Colon (tissue), 2 donors: Measurements from ENCODE around the gene ALDH1A1.

ENCODE experiments used
- FAIRE-seq: peaks from 2 replicates; lab custom pipeline; 2012; peaks lifted over from hg19 to GRCh38; lab: Jason Lieb, UNC
- donor health status: control.
- donor health status: control.

ALDH1A1 gene

DNA sequence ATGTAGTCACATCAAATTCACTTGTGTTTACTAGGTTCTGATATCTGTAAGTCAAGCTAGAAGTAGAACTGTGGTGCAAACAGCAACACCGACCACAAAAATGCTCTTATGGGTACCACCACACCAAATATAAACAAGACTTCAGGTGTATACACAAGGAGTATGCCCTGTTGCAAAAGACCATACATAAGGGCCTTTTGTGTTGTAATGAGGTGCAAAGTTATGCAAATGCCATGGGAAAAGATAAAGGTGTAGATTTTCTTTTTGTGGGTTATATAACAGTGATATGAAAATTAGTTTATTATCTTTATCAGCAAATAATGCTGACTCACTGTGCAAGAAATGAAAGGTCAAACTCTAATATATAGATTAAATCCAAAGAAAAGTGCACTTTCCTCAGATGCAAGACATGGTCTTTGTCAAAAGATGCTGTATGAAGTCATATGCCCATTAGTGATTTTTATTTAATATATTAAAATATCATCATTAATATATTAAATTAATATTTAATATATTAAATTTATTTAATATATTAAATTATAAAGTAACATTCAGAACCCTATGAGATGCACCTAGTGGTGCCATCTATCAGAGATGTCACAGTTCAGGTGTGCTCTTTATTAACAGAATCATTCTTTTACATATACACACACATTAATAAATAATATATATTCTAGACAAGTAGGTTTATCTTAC, 26.7 kb upstream of the ALDH1A1 start:
- no peak for FAIRE-seq

DNA sequence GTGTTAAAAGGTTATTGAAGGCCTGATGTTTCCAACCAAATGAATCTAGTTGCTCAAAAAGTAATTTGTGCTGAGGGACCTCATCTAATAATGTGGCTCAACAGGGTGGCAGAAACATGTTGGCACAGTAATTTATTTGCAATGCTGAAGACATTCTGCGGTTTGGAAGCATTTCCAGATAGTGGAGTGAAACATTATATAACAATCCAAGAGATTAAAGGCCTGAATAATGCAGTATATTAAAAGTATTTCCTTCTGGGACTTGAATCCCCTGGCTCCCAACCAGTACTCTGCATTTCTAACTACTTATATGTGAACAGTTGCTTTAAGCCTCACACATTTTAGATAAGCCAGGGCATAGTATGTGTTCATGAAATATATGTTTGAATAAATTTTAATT, 25.9 kb upstream of the ALDH1A1 start:
- no peak for FAIRE-seq

DNA sequence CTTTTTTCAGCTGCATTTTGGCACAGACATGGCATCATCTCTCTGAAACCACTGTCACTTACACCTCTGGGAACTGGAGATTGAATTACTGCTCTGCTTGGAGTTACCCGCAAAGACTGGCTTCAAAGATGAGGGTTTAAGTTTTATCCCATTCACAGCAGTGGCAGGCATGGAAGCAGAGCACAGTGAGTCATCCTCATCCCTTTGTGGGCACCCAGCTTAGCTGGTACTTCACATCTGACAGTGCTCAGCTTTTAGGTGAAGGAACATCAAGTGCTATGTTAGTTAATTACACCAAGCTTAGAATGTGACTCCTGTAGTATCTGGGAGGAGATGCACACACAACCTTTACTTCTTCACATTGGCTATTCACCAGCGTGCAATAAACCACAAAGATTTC, 24.8 kb upstream of the ALDH1A1 start:
- FAIRE-seq = no peak

DNA sequence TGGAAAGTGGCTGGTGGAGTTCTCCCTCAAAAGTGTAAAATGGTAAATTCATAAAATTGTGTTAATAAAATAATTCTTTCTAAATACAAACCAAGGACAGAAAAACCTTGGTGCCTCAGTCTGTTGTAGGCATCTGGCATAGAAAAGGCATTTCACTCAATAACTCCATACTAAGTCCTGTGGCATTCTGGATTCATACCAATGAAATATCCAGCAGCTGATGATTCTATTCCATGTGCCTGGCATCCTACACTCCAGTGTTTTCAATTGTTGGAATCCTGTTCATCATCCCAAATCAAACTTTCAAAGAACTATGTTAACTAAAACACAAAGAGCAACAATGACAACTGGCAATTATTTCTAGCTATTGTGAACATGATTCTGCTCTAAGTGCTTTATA, 21.6 kb upstream of the ALDH1A1 start:
- no peak for FAIRE-seq

DNA sequence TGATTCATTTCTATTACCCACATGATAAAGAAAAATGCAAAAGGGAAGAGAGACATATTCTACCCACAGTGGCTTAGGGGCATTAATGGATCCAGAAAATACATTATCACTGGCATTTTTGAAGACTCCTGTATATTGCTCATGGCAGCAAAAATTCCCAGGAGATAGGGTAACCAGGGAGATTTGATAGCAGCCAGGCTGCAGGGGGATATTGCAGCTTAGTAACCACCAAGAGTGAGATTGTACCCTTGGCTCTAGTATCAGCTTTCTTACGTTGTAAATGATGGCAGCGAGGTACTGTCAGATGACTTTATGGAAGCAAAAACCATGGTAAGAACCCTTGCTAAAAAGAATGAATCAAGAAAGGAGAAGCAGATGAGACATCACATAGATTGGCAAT, 19.8 kb upstream of the ALDH1A1 start:
- FAIRE-seq = no peak

DNA sequence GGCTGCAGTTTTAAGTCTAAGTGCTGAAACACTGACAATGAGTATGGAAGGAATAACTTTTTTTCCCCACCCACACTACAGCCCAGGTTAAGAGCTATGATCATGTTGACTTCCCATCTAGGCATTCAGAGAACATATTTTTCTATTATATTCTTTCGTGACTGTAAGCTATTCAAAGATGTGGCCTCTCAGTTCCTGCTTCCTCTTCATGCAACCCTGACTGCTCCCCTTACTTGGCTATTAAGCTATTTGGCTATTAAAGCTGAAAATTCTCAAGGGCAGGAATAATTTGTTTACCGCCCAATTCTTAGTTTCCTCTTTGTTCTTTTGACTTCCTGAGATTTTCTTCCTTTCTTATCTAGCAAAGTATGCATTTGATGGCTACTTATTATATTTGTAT, 18.6 kb upstream of the ALDH1A1 start:
- FAIRE-seq = no peak

DNA sequence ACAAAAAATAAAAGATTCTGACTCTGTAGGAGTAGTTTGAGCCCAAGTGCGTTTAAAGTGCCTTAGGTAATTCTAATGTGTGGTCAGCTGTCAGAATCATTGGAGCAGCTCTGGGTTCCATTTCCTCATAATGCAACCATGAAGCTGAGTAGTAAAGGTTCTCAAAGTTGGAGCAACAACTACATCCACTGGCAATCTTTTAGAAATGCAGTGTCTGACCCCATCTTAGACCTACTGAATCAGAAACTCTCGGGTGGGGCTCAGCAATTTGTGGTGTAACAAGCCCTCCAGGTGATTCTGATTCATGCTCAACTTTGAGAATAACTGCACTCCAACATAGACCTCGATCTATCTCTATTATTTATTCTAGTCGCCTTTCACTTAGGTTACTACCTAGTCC, 7.6 kb upstream of the ALDH1A1 start:
- no peak for FAIRE-seq

DNA sequence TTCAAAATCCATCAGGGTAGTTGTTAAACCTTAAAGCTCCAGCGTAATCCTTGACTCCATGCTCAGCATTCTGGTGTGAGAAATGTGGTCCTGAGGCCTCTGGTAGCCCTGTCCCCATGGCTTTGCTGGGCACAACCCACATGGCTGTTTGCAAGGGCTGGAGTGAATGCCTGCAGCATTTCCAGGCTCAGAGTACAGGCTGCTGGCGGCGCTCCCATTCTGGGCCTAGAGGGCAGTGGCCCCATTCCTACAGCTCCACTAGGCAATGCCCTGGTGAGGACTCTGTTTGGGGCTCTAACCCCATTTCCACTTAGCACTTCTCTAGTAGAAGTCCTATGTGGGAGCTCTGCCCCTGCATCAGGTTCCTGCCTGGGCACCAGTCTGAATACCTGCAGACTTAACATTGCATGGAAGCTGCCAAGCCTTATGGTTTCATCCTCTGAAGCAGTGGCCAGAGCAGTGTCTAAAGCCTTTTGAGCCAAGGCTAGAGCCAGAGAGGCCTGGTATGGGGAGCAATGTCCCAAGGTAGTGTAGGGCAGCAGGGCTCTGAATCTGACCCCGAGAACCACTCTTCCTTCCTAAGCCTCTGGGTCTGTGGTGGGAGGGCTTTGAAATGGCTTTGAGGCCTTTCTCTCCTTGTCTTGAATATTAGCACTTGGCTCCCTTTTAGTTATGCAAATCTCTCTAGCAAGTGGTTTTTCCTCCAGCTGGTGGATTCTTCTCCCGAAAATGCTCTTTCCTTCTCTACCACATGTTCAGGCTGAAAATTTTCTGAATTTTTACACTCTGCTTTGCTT, 5.8 kb upstream of the ALDH1A1 start:
- no peak for FAIRE-seq

DNA sequence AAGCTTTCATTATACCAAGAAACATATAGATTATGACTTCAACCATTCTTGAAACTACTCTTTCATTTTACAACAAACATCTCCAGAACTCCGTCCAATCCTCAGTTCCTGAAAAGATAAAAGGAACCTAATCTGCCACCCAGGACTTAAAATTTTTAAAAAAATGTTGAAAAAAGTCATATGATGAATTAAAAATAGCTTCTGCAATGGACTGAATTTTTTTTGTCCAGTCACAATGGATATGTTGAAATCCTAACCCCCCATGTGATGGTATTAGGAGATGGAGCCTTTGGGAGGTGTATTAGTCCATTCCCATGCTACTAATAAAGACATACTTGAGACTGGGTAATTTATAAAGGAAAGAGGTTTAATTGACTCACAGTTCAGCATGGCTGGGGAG, 2.7 kb upstream of the ALDH1A1 start:
- no peak for FAIRE-seq

DNA sequence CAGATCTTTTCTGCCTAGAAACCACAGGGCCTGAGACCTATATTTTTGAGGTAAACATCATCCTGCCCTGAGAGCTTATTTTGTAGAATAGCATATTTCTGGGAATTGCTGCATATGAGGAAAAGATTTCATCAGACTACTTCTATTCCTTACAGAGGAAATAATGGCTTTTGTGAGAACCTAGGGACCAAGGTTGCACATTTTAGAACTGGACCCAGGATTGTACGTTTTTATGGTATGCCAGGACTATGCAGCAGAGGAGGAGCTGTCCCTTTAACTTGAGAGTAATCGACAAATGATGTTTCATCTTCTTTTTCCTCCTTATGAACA, 2.2 kb upstream of the ALDH1A1 start:
- FAIRE-seq = no peak

DNA sequence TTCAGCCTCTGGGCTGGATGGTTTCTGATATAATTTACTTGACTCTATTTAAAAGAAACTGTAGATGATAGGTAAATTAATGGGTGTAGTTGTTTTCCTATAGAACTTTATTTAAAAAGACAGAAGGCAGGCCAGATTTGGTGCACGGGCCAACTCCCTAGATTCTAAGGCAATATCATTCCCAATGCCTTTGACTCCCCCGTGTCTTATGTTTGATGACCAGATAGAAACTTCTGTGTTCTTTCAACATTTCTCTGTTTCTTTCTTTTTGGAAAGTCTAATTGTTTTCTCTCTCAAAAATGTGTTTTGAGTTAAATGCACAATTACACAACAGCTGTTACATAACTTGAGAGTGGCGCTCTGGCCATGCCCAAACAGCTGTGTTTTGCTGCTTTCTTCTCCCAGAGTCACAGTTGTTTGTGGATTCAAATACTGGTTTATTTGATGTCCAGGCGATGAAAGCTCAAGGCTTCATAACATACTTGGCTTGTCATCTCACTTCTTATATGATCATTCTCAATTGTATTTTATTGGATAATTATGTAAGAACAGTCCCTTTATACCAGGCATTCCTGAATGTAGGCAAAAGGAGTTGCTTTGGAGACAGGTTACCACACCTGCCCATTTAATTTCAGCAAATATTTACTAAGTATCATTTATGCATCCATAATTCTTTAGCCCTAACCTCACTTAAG, 1.7 kb upstream of the ALDH1A1 start:
- FAIRE-seq = no peak

DNA sequence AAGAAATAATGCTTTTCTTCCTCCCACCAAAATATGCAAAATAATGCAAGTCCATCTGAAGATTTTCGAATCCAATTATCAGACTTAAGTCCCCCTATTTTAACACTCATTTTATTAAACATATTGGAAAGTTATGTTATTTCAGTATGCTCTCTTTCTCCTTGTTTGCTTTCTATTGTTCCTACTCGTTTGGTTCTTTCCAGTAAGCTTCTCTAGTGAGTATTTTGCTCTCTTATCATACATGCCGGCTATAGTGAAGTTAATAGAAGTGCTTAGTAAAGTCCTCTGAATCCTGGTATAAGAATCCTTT, 517 bp downstream of the ALDH1A1 start:
- FAIRE-seq = no peak

DNA sequence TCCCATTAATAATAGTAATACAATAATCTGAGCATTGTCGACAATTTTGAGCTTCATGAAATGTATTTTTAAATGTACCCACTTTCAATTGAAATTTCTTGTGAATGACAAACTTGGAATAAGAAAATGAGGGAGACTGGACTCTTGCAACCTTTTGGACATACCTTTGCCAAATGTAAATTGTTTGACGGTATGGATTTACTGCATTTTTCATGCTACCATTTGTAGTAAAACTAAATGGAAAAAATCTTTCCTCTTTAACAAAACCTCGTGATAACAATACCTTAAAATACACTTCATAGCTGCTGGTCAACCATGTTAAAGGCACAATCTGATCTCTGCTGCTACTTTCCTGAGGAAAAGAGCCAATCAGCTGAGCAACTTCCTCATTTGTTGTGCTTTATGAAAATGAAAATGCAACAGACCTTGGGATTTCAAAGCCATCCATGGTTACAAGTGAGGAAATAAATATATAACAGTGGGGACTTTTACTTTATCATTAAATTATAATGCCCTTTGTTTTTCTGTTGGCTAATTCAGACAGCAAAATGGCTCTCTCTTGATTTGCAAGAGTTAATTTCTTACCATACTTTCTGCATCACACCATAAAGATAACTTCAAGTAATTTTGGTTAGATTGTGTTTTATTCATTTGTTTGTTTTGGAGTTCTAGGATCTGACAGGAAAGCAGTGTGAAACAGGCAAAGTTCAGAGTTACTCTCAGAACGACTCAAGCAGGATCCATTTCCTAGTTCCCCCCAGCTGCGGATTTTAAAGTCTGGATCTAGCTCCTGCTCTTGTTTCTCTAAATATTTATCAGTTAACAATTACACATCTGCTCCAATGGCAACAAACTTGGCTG, 1.1 kb downstream of the ALDH1A1 start:
- peak; percentile 69 for FAIRE-seq

DNA sequence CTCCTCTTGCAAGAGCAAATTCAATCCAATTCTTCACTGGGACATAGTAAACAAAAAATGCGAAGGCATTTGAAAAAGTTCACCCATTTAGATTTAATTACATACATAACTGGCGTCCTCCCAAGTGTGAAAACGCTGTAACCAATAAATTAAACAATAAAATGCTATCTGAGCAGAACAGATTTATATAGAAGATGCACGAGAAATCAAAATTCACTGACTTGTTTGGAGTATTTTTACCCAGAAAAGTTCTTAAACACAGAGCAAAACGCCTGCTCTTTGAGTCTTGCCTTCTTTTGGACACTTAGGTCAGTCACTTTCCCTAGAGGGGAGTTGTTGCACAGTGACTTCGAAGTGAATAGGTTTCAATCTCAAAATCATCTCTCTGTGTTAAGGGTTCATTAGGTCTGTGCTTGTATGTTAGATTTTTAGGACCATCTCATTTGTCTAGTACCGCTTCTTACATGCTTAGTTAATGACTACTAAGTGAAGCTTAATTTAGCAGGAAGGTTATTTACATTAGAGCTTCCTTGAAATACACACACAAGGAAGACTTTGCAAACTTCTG, 1.9 kb downstream of the ALDH1A1 start:
- FAIRE-seq = no peak

DNA sequence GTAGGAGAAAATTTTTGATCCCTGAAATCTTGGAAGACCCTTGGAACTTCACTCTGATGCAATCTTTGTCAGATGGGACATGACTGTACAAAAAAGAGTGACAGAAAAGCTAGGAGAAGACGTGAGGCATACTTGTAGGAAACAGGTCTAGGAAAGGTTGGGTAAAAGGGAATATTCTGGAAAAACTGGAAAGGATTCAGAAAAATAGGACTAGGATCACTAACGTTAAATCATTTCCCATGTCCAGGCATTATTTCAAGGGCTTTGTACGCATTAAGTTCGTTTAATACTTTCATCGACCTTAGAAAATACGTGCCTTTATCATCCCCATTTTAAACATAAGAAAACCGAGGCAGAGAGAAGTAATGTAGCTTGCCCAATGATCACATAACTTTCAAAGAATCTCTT, 2.9 kb downstream of the ALDH1A1 start:
- FAIRE-seq = no peak

DNA sequence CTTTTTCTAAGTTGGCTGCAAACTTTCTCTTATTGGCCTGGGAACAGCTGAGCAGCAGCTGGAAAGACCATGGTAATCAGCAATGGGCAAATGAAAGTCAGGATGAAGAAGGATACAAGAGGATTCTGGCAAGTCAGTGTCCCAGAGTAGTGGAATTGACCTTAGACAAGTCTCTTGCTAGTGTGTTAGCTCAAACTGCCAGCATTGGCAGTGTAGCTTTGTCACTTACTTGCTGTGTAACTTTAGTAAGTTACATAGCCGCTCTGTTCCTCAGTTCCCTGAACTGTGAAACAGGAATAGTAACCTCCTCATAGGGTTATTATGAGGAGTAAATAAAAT, 3.6 kb downstream of the ALDH1A1 start:
- no peak for FAIRE-seq

DNA sequence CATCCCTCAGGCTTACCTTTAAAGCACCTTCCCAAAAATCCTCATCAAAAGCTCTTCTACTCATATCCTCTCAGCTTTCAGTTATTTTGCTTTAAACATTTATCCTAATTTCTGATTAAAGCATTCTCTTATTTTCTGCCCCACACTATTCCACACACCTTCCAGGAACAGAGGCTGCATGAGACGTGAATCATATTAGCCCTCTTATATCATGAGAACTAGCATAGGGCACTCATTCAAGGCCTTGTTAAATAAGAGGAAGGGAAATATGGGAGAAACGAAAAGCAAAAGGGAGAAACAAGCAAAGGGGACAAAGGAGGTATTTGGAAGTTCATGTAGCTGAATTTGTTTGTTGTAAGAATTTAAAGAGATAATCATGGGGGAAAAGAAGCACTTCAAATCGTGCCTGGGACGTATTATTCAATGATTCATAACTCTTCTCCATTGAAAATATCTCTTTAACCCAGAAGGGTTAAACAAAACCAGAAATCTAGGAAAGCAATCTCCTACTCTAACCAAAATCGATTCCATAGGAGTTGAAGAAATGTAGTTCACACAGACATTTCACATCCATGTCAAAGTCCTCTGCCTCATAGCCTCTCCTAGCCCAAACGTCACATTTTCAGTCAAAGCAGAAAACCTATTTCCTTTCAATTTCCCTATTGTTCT, 4.1 kb downstream of the ALDH1A1 start:
- FAIRE-seq = no peak

DNA sequence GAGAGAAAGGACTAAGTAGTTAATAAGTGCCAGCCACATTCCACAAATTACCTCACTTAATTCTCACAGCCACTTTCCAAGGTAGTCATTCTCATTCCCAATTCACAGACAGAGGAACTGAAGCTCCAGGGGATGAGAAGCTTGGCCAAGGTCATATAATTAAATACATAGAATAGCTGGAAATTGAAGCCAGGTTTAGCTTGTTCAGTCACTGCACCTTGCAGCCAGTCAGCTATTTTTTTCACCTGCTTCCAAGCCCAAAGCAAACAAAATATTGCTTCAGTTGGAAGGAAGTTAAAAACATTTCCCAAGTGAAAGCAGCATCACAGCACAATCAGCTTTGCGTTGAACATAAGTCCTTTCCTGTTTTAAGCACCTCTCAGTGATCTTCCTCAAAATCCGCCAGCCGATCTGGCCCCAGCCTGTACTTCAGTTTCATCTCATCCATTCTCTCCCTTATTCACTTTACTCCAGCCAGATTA, 4.8 kb downstream of the ALDH1A1 start:
- FAIRE-seq = no peak

DNA sequence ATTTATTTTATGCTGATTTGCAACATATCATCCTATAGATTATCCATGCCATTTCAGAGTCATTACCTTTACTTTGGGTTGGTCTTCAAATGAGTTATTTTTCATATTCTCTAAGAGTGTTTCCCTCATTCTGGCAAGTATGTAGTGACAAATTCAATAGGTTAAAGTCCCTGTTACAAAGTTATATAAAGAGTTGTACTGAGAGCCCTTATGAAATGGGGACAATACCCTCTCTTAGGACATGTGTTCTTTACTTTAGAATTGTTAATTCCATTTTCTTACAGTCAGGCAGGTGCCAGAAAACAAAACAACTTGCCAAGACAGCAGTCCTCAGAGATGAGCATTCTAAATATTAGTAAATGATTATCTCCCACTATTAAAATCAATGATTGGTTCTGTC, 6.0 kb downstream of the ALDH1A1 start:
- FAIRE-seq = no peak

DNA sequence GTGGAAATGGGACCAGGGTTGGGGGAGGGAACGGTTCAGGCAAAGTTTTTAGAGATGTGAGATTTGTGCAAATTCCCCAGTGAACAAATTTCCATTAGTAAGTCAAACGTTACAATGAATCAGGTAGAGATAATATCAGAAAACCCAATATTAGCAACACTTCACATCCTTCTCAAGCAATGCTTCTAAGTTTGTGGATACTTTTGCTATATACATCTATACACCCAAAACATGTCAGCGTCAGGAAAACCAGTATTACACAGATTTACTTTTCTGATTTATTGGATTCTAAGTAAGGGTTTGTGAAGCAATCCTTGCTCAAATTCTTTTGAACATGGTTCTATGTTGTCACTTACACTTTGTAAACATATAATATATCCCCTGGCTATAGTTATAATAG, 6.5 kb downstream of the ALDH1A1 start:
- no peak for FAIRE-seq

DNA sequence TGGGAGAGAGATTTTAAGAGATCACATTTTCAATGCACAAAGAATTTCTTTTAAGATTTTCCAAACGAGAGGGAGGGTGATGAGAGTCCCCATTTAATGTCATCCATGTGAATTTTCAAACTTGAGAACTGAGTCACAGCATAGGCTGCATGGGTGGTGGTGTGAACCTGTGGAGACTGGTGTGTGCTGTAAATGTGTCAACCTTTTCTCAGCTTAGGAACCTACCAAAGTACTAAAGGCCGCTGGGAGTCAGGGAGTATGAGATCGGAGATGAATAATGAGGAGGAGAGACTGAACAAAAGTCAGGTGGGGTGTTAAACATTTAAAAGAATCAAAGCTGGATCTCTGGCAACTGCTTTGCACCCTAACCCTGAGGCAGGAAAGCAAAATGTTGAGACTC, 7.5 kb downstream of the ALDH1A1 start:
- FAIRE-seq = no peak
